KOPT-K1 (cell line): ENCODE data around the gene SH3RF3.

Source experiments
- H3K27ac ChIP-seq: fragments of 200-600 bp; sonication (generic); 2 replicates; pipeline ENCODE4 v1.5.1; 2016; ENCODE audit warnings: antibody characterized with exemption, mild to moderate bottlenecking, low read depth, low read length; ENCODE audit not compliant: poor library complexity, severe bottlenecking
- H3K36me3 ChIP-seq: fragments of 200-600 bp; sonication (generic); 2 replicates; pipeline ENCODE4 v1.5.1; 2017; ENCODE audit warnings: antibody characterized with exemption, mild to moderate bottlenecking, low read length, moderate library complexity; ENCODE audit not compliant: insufficient read depth
- H3K9me3 ChIP-seq: fragments of 200-600 bp; sonication (generic); 2 replicates; pipeline ENCODE4 v1.5.1; 2017; ENCODE audit warnings: antibody characterized with exemption, low read length, mild to moderate bottlenecking; ENCODE audit not compliant: insufficient read depth, poor library complexity, severe bottlenecking

Gene SH3RF3

GRCh38 chr2:109200616-109201464 is 71.8 kb downstream of the SH3RF3 start:
- no peaks in the 10 kb centered on the region for H3K9me3 ChIP-seq
- no peaks in the 10 kb centered on the region for H3K36me3 ChIP-seq
- H3K27ac ChIP-seq, result no peak overlapping the region

- no peaks in the 10 kb centered on the region for H3K9me3 ChIP-seq
- no peak overlapping the region for H3K27ac ChIP-seq
These were observed 72.7 kb downstream of the SH3RF3 start for GRCh38 chr2:109201465-109202327.

GRCh38 chr2:109202486-109202885 is 73.5 kb downstream of the SH3RF3 start:
- Histone ChIP-seq H3K27ac (no peak overlapping the region), H3K36me3 (no peaks in the 10 kb centered on the region), H3K9me3 (no peaks in the 10 kb centered on the region)

More at GRCh38 chr2:109201465-109202327, 72.7 kb downstream of the SH3RF3 start:
- H3K36me3 ChIP-seq, result no peaks in the 10 kb centered on the region

GRCh38 chr2:109203246-109204011 is 74.4 kb downstream of the SH3RF3 start:
- Histone ChIP-seq H3K27ac (no peak overlapping the region), H3K36me3 (no peaks in the 10 kb centered on the region), H3K9me3 (no peaks in the 10 kb centered on the region)

- Histone ChIP-seq H3K36me3 (no peaks in the 10 kb centered on the region), H3K9me3 (no peaks in the 10 kb centered on the region), H3K27ac (no peak overlapping the region)
These were observed 75.4 kb downstream of the SH3RF3 start for GRCh38 chr2:109204412-109204811.

- Histone ChIP-seq H3K9me3 (no peaks in the 10 kb centered on the region), H3K36me3 (no peaks in the 10 kb centered on the region), H3K27ac (no peak overlapping the region)
These were observed 76.4 kb downstream of the SH3RF3 start for GRCh38 chr2:109205447-109205846.

GRCh38 chr2:109206569-109207146 is 77.7 kb downstream of the SH3RF3 start:
- Histone ChIP-seq H3K9me3 (no peaks in the 10 kb centered on the region), H3K27ac (no peak overlapping the region), H3K36me3 (no peaks in the 10 kb centered on the region)

- Histone ChIP-seq H3K27ac (no peak overlapping the region), H3K36me3 (no peaks in the 10 kb centered on the region), H3K9me3 (no peaks in the 10 kb centered on the region)
These were observed 78.2 kb downstream of the SH3RF3 start for GRCh38 chr2:109207176-109207575.

GRCh38 chr2:109208071-109208950 is 79.3 kb downstream of the SH3RF3 start:
- Histone ChIP-seq H3K27ac (no peak overlapping the region), H3K36me3 (no peaks in the 10 kb centered on the region), H3K9me3 (no peaks in the 10 kb centered on the region)

- no peak overlapping the region for H3K27ac ChIP-seq
- H3K36me3 ChIP-seq, result no peaks in the 10 kb centered on the region
- H3K9me3 ChIP-seq, result no peaks in the 10 kb centered on the region
These were observed 79.9 kb downstream of the SH3RF3 start for GRCh38 chr2:109208951-109209335.

- Histone ChIP-seq H3K27ac (no peak overlapping the region), H3K36me3 (no peaks in the 10 kb centered on the region), H3K9me3 (no peaks in the 10 kb centered on the region)
These were observed 80.4 kb downstream of the SH3RF3 start for GRCh38 chr2:109209412-109209811.

- Histone ChIP-seq H3K9me3 (no peaks in the 10 kb centered on the region), H3K36me3 (no peaks in the 10 kb centered on the region), H3K27ac (no peak overlapping the region)
These were observed 80.9 kb downstream of the SH3RF3 start for GRCh38 chr2:109209941-109210340.

- Histone ChIP-seq H3K27ac (no peak overlapping the region), H3K36me3 (no peaks in the 10 kb centered on the region), H3K9me3 (no peaks in the 10 kb centered on the region)
These were observed 81.6 kb downstream of the SH3RF3 start for GRCh38 chr2:109210431-109211200.
